Mesodermal cell (in vitro differentiated cells): ENCODE results near the gene SHC2.
"Not testable (repeated sequence)": the region's sequence is repeated elsewhere in the genome, so short reads cannot be mapped to it uniquely, and the experiment has no call there.

Experiments used
- H3K27ac ChIP-seq: 2 replicates; pipeline ENCODE4 v1.7.0; 2013; ENCODE audit warnings: mild to moderate bottlenecking, low read depth, low read length, moderate library complexity; ENCODE audit not compliant: severe bottlenecking
- H3K36me3 ChIP-seq: 2 replicates; pipeline ENCODE4 v1.7.1; 2013; ENCODE audit warnings: mild to moderate bottlenecking, low read length, moderate library complexity; ENCODE audit not compliant: control insufficient read depth, insufficient read depth
- H3K4me1 ChIP-seq: one replicate; pipeline ENCODE4 v1.7.1; 2013; ENCODE audit warnings: mild to moderate bottlenecking, low read length; ENCODE audit not compliant: insufficient read depth, control insufficient read depth, poor library complexity, severe bottlenecking
- H3K4me3 ChIP-seq: 2 replicates; pipeline ENCODE4 v1.7.0; 2013; ENCODE audit warnings: low read length, control low read depth, mild to moderate bottlenecking; ENCODE audit not compliant: insufficient read depth, poor library complexity, severe bottlenecking; ENCODE audit errors: extremely low read depth
- H3K9me3 ChIP-seq: 2 replicates; pipeline ENCODE4 v1.7.1; 2013; ENCODE audit warnings: mild to moderate bottlenecking, low read length, moderate library complexity; ENCODE audit not compliant: control insufficient read depth
- WGBS, 2 experiments: methylation state at CpG; one replicate each; pipeline ENCODE4 v1.1.5; 2013; ENCODE audit warnings: missing lambda C conversion rate in 2 of 2; ENCODE audit not compliant: insufficient coverage in 2 of 2; 5-methylcytosine and 5-hydroxymethylcytosine counted together

SHC2 gene

GRCh38 chr19:418761-419671, 41.8 kb downstream of the SHC2 start:
- H3K4me1 ChIP-seq = peaks cover 13% of the 10 kb centered on the region
- no peak overlapping the region for H3K4me3 ChIP-seq
- H3K36me3 ChIP-seq = peaks cover 5% of the 10 kb centered on the region
- 94 to 95% methylated on average over 51 of the region's 51 CpGs for WGBS, 2 experiments
- no peaks in the 10 kb centered on the region for H3K9me3 ChIP-seq
- no peak overlapping the region for H3K27ac ChIP-seq

GRCh38 chr19:416416-416815, 44.4 kb downstream of the SHC2 start:
- no peak overlapping the region for H3K27ac ChIP-seq
- WGBS, 2 experiments = 93% methylated on average over 10 to 14 of the region's 14 CpGs
- H3K4me1 ChIP-seq = peaks cover 13% of the 10 kb centered on the region
- no peak overlapping the region for H3K4me3 ChIP-seq
- no peaks in the 10 kb centered on the region for H3K9me3 ChIP-seq
- H3K36me3 ChIP-seq = no peaks in the 10 kb centered on the region

- H3K9me3 ChIP-seq = no peaks in the 10 kb centered on the region
- H3K4me3 ChIP-seq = no peak overlapping the region
- peaks cover 13% of the 10 kb centered on the region for H3K4me1 ChIP-seq
- WGBS, 2 experiments = 100% methylated on average over 1 of the region's 1 CpG; no CpG with 5 or more reads in 1 of the 2 experiments
- H3K36me3 ChIP-seq = no peaks in the 10 kb centered on the region
- no peak overlapping the region for H3K27ac ChIP-seq
These were observed 45.5 kb downstream of the SHC2 start for GRCh38 chr19:415292-415691.

GRCh38 chr19:413756-414420, 46.9 kb downstream of the SHC2 start:
- Histone ChIP-seq H3K4me3 (no peak overlapping the region), H3K9me3 (no peaks in the 10 kb centered on the region), H3K27ac (no peak overlapping the region), H3K4me1 (peaks cover 13% of the 10 kb centered on the region), H3K36me3 (no peaks in the 10 kb centered on the region)
- WGBS, 2 experiments = 93 to 96% methylated on average over 7 to 15 of the region's 15 CpGs

GRCh38 chr19:412356-413355, 48.2 kb downstream of the SHC2 start:
- Histone ChIP-seq H3K27ac (no peak overlapping the region), H3K4me3 (no peak overlapping the region)

GRCh38 chr19:411723-412355, 49.0 kb downstream of the SHC2 start:
- Histone ChIP-seq H3K4me1 (no peaks in the 10 kb centered on the region), H3K27ac (no peak overlapping the region), H3K4me3 (no peak overlapping the region), H3K9me3 (no peaks in the 10 kb centered on the region), H3K36me3 (no peaks in the 10 kb centered on the region)
- WGBS, 2 experiments = 84 to 88% methylated on average over 7 to 11 of the region's 13 CpGs

More at GRCh38 chr19:412356-413355, 48.2 kb downstream of the SHC2 start:
- peaks cover 7% of the 10 kb centered on the region for H3K4me1 ChIP-seq
- H3K9me3 ChIP-seq = no peaks in the 10 kb centered on the region
- H3K36me3 ChIP-seq = no peaks in the 10 kb centered on the region
- WGBS, 2 experiments = 55 to 58% methylated on average over 23 of the region's 36 CpGs

- H3K4me3 ChIP-seq, H3K4me1 ChIP-seq, H3K9me3 ChIP-seq, H3K36me3 ChIP-seq, H3K27ac ChIP-seq: not testable (repeated sequence)
- WGBS, 2 experiments = 86 to 89% methylated on average over 9 to 16 of the region's 22 CpGs
These were observed 49.6 kb downstream of the SHC2 start for GRCh38 chr19:411121-411722.

GRCh38 chr19:410243-410781, 50.5 kb downstream of the SHC2 start:
- Histone ChIP-seq H3K4me3 (no peak overlapping the region), H3K27ac (no peak overlapping the region), H3K36me3 (no peaks in the 10 kb centered on the region), H3K4me1 (no peaks in the 10 kb centered on the region), H3K9me3 (no peaks in the 10 kb centered on the region)
- WGBS, 2 experiments = 94 to 95% methylated on average over 14 to 19 of the region's 21 CpGs

- Histone ChIP-seq H3K36me3 (no peaks in the 10 kb centered on the region), H3K4me3 (peak overlapping the region; percentile 64), H3K9me3 (no peaks in the 10 kb centered on the region), H3K27ac (no peak overlapping the region), H3K4me1 (no peaks in the 10 kb centered on the region)
- 41 to 45% methylated on average over 14 to 18 of the region's 23 CpGs for WGBS, 2 experiments
These were observed 51.2 kb downstream of the SHC2 start for GRCh38 chr19:409516-410242.
